Karpas-422 (cell line): Measurements from ENCODE around the gene MRPS21. TPM values are rescaled to one million over a fixed set of nuclear protein-coding genes. Genes with fewer than 3 reads are reported as not detected.
A peak's percentile ranks its signal among the peaks of the same experiment; 100 is the strongest.

ENCODE experiments used
- DNase-seq: peaks from one replicate; pipeline ENCODE4 v3.0.0-alpha.2; 2015
- H2AFZ ChIP-seq: fragments of 200-600 bp; sonication (generic); 2 replicates; pipeline ENCODE4 v1.6.1; 2014; ENCODE audit warnings: antibody characterized with exemption, low read length, mixed read lengths
- H3K27ac ChIP-seq: fragments of 200-600 bp; sonication (generic); 2 replicates; pipeline ENCODE4 v1.5.1; 2014; ENCODE audit warnings: mild to moderate bottlenecking, low read length, moderate library complexity
- H3K27me3 ChIP-seq: fragments of 200-600 bp; sonication (generic); 2 replicates; pipeline ENCODE4 v1.6.1; 2014; ENCODE audit warnings: low read length, mixed read lengths
- H3K36me3 ChIP-seq: fragments of 200-600 bp; sonication (generic); 2 replicates; pipeline ENCODE4 v1.6.1; 2014; ENCODE audit warnings: low read length, mixed read lengths; ENCODE audit not compliant: insufficient read depth
- H3K4me1 ChIP-seq: fragments of 200-600 bp; sonication (generic); 2 replicates; pipeline ENCODE4 v1.6.1; 2014; ENCODE audit warnings: mild to moderate bottlenecking, low read length, mixed read lengths
- H3K4me2 ChIP-seq: fragments of 200-600 bp; sonication (generic); 2 replicates; pipeline ENCODE4 v1.6.1; 2014; ENCODE audit warnings: low read length, low read depth, mild to moderate bottlenecking; ENCODE audit not compliant: poor library complexity, severe bottlenecking
- H3K4me3 ChIP-seq: fragments of 200-600 bp; sonication (generic); 2 replicates; pipeline ENCODE4 v1.5.1; 2014; ENCODE audit warnings: mild to moderate bottlenecking, antibody characterized with exemption, low read length, mixed read lengths
- H3K79me2 ChIP-seq: fragments of 200-600 bp; sonication (generic); 2 replicates; pipeline ENCODE4 v1.6.1; 2014; ENCODE audit warnings: mild to moderate bottlenecking, low read length, mixed read lengths
- H3K9ac ChIP-seq: fragments of 200-600 bp; sonication (generic); 2 replicates; pipeline ENCODE4 v1.6.0; 2014; ENCODE audit warnings: low read length
- H3K9me2 ChIP-seq: fragments of 200-600 bp; sonication (generic), shearing (Covaris generic); replicated peaks from 2 replicates; pipeline ENCODE4 v1.6.0; 2014; ENCODE audit warnings: mild to moderate bottlenecking, low read length, moderate library complexity; ENCODE audit not compliant: insufficient read depth
- H3K9me3 ChIP-seq: fragments of 300-700, 200-600 bp; sonication (generic); 2 replicates; pipeline ENCODE4 v1.6.1; 2014; ENCODE audit warnings: low read length, mixed read lengths
- H4K20me1 ChIP-seq: fragments of 200-600 bp; sonication (generic); 2 replicates; pipeline ENCODE4 v1.6.1; 2014; ENCODE audit warnings: mild to moderate bottlenecking, antibody characterized with exemption, low read length, low read depth; ENCODE audit not compliant: insufficient read depth
- total RNA-seq: library from RNA; depleted of rRNA; stranded (reverse); fragments of >200 nt; shearing (Covaris generic); gene quantifications from 2 replicates; pipeline ENCODE4 v1.2.3, GENCODE V29; 2014; ENCODE audit warnings: low replicate concordance

The MRPS21 gene
- total RNA-seq, 1 experiment from 2014 or later, result 75.0 TPM

DNA sequence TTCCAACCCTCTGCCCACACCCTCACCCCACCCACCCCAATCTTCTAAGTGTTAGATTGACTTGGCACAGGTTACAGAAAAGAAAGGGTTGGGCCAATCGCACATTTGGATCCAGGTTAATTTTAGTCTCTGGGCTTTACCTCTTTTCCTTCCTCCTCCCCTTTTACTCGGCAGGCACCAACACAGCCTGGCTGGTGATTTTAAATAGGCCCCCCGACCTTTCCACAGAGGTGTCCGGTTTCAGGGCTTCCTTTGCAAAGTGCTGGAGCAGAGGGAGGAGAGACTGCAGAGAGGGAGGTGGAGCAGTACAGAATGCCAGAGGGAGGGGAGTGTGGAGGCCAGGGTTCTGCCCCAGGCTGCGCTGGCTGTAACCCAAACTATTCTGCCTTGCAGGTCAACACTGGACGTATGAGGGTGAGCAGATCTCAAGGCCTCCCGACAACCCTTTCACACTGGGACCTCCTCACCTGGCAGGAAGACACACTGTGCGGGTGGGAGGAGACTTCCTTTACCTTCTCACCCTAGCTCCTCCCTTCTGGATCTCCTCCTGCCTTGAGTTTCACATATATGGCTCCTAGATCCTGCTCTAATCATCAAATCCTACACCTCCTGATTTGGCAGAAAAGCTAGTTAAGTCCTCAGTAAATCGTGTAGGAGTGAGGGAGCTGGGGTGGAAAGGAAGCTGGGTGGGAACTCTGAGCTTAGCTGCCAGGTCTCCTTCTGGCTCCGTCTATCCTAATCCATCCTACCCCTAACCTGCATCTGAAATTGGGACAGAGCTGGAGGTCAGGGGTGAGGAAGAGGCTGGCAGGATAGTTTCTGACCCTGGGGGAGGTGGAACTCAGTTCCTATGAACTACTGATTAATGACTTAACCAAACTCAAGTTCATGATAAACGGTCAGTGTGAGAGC is 33.6 kb upstream of the MRPS21 start:
- no peaks in the 10 kb centered on the region for H3K9me3 ChIP-seq
- H3K36me3 ChIP-seq, result peaks cover 6% of the 10 kb centered on the region; the same call in 1 of the 2 replicates
- peak overlapping the region; percentile 60 for H3K4me2 ChIP-seq
- H4K20me1 ChIP-seq, result no peaks in the 10 kb centered on the region
- H3K79me2 ChIP-seq, result no peaks in the 10 kb centered on the region
- peak overlapping the region; percentile 85; the same call in 1 of the 2 replicates for H2AFZ ChIP-seq
- H3K27me3 ChIP-seq, result peaks cover 3% of the 10 kb centered on the region; the same call in 1 of the 2 replicates
- H3K4me3 ChIP-seq, result peak overlapping the region; percentile 50
- H3K9me2 ChIP-seq, result no peaks in the 10 kb centered on the region
- H3K27ac ChIP-seq, result no peak overlapping the region
- DNase-seq, result peak; percentile 58
- H3K4me1 ChIP-seq, result peaks cover 48% of the 10 kb centered on the region
- H3K9ac ChIP-seq, result peak overlapping the region; percentile 28

DNA sequence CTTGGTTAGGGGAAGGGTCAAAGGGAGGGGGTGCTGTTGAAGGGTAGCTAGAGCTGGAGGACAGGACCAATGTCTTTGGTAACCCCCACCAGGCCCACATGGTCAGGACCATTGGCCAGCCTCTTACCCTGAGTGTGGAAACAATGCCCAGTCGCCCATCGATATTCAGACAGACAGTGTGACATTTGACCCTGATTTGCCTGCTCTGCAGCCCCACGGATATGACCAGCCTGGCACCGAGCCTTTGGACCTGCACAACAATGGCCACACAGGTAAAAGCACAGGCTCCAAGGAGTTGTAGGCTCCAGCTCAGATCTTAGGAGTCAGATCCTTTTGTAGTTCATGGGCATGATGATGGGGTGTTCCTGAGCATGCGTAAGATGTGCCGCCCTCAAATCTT is 32.3 kb upstream of the MRPS21 start:
- Histone ChIP-seq H3K79me2 (no peaks in the 10 kb centered on the region), H2AFZ (no peak overlapping the region), H3K9me3 (no peaks in the 10 kb centered on the region), H3K36me3 (peaks cover 12% of the 10 kb centered on the region), H3K27ac (no peak overlapping the region), H3K4me2 (no peak overlapping the region), H3K4me3 (no peak overlapping the region), H4K20me1 (no peaks in the 10 kb centered on the region), H3K9me2 (no peaks in the 10 kb centered on the region), H3K4me1 (peaks cover 39% of the 10 kb centered on the region), H3K27me3 (peaks cover 3% of the 10 kb centered on the region; the same call in 1 of the 2 replicates), H3K9ac (no peak overlapping the region)
- DNase-seq, result no peak

DNA sequence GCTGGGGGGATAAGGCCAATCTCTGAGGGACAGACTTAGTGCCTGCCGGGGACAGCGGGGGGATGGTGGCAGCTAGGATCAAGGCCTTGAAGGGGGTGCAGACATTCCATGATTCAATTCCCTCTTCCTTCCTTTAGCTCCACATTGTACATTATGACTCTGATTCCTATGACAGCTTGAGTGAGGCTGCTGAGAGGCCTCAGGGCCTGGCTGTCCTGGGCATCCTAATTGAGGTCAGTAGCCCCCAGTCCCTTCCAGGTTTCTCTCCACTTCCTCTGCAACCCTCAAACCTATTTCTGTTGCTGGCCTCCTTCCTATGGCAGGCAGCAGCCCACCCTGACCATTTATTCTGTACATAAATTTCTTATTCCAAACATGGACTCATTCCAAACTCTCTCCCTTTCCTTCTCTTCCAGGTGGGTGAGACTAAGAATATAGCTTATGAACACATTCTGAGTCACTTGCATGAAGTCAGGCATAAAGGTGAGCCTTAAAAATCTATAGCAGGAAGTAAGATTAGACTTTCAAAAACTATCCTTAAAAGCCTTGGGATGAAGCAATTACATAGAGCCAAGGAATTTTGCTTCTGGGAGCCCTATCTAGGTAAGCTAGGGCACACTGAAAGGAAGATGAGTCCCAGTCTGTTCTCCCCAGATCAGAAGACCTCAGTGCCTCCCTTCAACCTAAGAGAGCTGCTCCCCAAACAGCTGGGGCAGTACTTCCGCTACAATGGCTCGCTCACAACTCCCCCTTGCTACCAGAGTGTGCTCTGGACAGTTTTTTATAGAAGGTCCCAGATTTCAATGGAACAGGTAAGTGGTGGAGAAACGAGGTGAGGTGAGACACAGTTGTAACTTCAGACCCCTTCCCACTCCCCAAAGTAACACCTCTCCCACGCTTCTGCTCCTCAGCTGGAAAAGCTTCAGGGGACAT is 31.0 kb upstream of the MRPS21 start:
- peaks cover 11% of the 10 kb centered on the region for H3K79me2 ChIP-seq
- H3K4me2 ChIP-seq, result peak overlapping the region; percentile 40
- no peaks in the 10 kb centered on the region; the same call in 1 of the 2 replicates for H4K20me1 ChIP-seq
- no peak overlapping the region for H3K4me3 ChIP-seq
- H3K9ac ChIP-seq, result 0 out of 2 replicates have a peak overlapping the region, but pooled peaks have one; percentile 32
- H3K36me3 ChIP-seq, result peaks cover 20% of the 10 kb centered on the region
- no peaks in the 10 kb centered on the region for H3K9me3 ChIP-seq
- H2AFZ ChIP-seq, result no peak overlapping the region
- H3K9me2 ChIP-seq, result no peaks in the 10 kb centered on the region
- peaks cover 38% of the 10 kb centered on the region for H3K4me1 ChIP-seq
- no peaks in the 10 kb centered on the region for H3K27me3 ChIP-seq
- DNase-seq, result peak; percentile 79
- H3K27ac ChIP-seq, result peak overlapping the region; percentile 36; the same call in 1 of the 2 replicates

DNA sequence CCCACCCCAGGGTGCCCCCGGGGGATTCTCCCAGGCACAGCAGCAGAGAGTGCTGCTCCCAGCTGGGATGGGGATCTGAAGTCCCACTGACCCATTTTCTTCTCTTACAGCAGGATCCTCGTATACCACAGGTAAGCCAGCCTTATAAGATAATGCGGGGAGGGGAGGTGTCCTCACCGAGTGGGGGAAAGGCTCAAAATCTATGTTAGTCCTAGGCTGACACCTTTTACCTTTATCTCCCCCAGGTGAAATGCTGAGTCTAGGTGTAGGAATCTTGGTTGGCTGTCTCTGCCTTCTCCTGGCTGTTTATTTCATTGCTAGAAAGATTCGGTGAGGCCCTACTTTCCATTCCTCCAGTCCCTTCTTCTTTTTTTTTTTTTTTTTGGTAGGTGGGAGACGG is 30.1 kb upstream of the MRPS21 start:
- Histone ChIP-seq H4K20me1 (peaks cover 4% of the 10 kb centered on the region; the same call in 1 of the 2 replicates), H3K4me2 (peak overlapping the region; percentile 40), H3K27me3 (no peaks in the 10 kb centered on the region), H3K79me2 (peaks cover 20% of the 10 kb centered on the region), H3K9ac (0 out of 2 replicates have a peak overlapping the region, but pooled peaks have one; percentile 32), H3K4me3 (no peak overlapping the region), H2AFZ (no peak overlapping the region), H3K9me2 (no peaks in the 10 kb centered on the region), H3K4me1 (peaks cover 40% of the 10 kb centered on the region), H3K36me3 (peaks cover 20% of the 10 kb centered on the region), H3K9me3 (no peaks in the 10 kb centered on the region), H3K27ac (peak overlapping the region; percentile 36; the same call in 1 of the 2 replicates)
- no peak for DNase-seq

DNA sequence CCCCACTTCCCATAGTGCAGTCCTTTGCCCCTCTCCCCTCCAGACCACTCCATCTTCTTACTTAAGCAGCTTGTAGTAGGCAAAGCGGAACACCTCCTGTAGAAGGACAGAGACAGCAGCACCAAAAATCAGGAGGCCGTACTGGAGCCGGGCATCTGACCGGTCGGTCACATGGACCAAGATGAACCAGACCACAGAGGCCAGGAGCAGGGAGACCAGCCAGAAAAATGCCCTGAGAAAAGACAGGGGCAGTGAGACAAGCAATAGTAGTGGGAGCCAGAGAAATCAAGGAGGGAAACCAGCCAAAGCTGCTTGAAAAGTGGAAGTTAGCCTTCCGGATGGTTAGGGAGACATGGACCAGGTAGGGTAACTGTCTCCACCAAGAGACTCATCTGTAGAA is 25.8 kb upstream of the MRPS21 start:
- H3K4me2 ChIP-seq, result peak overlapping the region; percentile 86
- H3K79me2 ChIP-seq, result peaks cover 22% of the 10 kb centered on the region
- H3K9me3 ChIP-seq, result no peaks in the 10 kb centered on the region
- peaks cover 20% of the 10 kb centered on the region for H3K36me3 ChIP-seq
- no peak overlapping the region for H2AFZ ChIP-seq
- no peak for DNase-seq
- peaks cover 4% of the 10 kb centered on the region; the same call in 1 of the 2 replicates for H4K20me1 ChIP-seq
- no peaks in the 10 kb centered on the region for H3K27me3 ChIP-seq
- peak overlapping the region; percentile 96 for H3K9ac ChIP-seq
- peak overlapping the region; percentile 67; the same call in 1 of the 2 replicates for H3K27ac ChIP-seq
- H3K9me2 ChIP-seq, result no peaks in the 10 kb centered on the region
- peak overlapping the region; percentile 93 for H3K4me3 ChIP-seq
- H3K4me1 ChIP-seq, result peaks cover 38% of the 10 kb centered on the region

DNA sequence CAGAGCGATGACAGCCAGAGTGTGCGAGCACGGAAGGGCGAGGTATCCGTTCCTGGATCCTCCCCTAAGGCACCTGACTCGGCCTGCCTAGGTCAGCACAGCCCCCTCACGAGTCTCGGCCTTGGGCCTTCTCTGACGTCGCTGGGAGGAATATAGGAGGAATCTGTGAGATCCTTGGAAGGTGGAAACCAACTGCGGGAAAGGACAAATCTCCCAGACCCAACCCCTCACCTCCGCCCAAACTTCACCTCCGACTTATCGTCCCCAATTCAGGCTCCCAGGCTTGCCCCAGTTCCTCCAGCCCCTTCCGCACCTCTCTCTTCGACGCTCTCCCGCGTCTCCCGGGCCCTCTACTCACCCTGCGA is 25.3 kb upstream of the MRPS21 start:
- H3K79me2 ChIP-seq, result peaks cover 22% of the 10 kb centered on the region
- no peaks in the 10 kb centered on the region for H3K27me3 ChIP-seq
- H3K9me3 ChIP-seq, result no peaks in the 10 kb centered on the region
- H3K9ac ChIP-seq, result peak overlapping the region; percentile 96
- peak overlapping the region; percentile 86 for H3K4me2 ChIP-seq
- peak overlapping the region; percentile 67 for H3K27ac ChIP-seq
- peaks cover 38% of the 10 kb centered on the region for H3K4me1 ChIP-seq
- no peaks in the 10 kb centered on the region for H3K9me2 ChIP-seq
- H2AFZ ChIP-seq, result peak overlapping the region; percentile 13; the same call in 1 of the 2 replicates
- DNase-seq, result peak; percentile 69
- peak overlapping the region; percentile 93 for H3K4me3 ChIP-seq
- peaks cover 4% of the 10 kb centered on the region; the same call in 1 of the 2 replicates for H4K20me1 ChIP-seq
- H3K36me3 ChIP-seq, result peaks cover 20% of the 10 kb centered on the region

DNA sequence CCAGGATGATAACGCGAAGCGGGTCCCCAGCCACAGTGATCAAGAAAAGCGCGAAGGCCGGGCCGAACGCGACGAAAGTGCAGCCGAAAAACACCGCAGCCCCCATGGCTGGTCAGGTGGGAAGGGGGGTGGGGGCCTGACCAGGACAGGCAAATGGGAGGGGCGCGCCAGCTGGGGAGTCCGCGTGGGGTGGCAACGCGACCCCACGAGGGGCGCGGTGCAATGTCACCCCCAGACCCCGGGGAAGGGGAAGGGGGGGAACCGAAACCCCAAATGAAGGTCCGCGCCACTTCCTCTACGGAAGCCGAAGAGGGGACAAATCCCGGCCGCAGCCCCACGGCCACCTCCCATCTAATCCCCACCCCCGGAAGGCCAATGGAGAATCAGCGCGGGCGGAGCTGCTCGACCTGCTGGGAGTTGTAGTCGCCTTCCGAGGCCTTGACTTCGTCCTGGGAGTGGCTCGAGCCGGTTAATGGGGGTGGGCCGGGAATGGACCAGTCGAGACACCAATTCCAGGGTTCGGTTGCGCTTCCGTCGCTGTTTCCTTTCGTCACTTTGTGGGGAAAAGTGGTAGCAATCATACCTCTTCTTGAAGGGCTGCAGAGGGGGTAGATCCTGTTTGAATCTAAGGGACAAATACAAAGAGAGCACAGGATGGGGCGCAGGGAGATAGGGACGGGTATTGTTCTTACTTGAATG is 24.8 kb upstream of the MRPS21 start, which contains the start of gene APH1A:
TSS of gene APH1A (minus strand) at position 312 of the 699 bp plus-strand sequence. CDS start at position 106, 206 bp downstream.
- peak within 1 kb of the TSS; percentile 18; the same call in 1 of the 2 replicates for H2AFZ ChIP-seq

More for the DNA sequence above, 24.8 kb upstream of the MRPS21 start, which contains the start of gene APH1A:
- Histone ChIP-seq H3K9me2 (no peaks in the 10 kb centered on the region), H3K9me3 (no peaks in the 10 kb centered on the region), H3K27me3 (no peaks in the 10 kb centered on the region), H3K4me3 (peak within 1 kb of the TSS; percentile 93), H3K9ac (peak within 1 kb of the TSS; percentile 96), H4K20me1 (peaks cover 4% of the 10 kb centered on the region; the same call in 1 of the 2 replicates), H3K36me3 (peaks cover 20% of the 10 kb centered on the region), H3K4me1 (peaks cover 40% of the 10 kb centered on the region), H3K79me2 (peaks cover 22% of the 10 kb centered on the region), H3K27ac (peak within 1 kb of the TSS; percentile 67), H3K4me2 (peak within 1 kb of the TSS; percentile 86)
- peak; percentile 99 for DNase-seq
